ENCODE data around the gene VPS8. TPM values are rescaled to one million over a fixed set of nuclear protein-coding genes. Genes with fewer than 3 reads are reported as not detected.

The VPS8 gene
- total RNA-seq, 1 experiment from 2014 or later: 72.3 TPM

DNA sequence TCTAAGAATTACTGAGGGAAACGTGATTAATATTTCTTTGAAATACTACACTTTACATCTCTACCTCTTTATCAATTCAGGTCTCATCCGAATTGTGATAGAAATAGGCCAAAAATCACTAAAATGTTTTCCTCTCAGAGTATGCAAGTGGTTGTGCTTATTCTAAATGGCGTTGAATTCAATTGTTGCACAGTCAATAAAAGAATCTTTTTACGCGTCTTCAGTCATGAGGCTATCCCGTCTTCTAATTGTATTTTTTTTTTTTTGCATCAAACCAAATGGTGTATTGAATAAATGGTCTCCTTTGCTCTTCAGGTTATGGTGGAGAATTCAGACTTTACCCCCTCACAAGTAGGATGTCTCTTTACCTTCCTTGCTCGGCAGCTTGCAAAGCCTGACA is 112.6 kb downstream of the VPS8 start:
- Histone ChIP-seq H3K36me3 (ENCODE audit: control insufficient read depth, insufficient read depth, low read length) (peaks cover 10% of the 10 kb centered on the region; the same call in 1 of the 2 replicates), H3K27me3 (ENCODE audit: control insufficient read depth, insufficient read depth, low read length) (no peaks in the 10 kb centered on the region), H3K27ac (ENCODE audit: low read length) (no peak overlapping the region), H3K4me1 (ENCODE audit: control insufficient read depth, insufficient read depth, low read length) (no peaks in the 10 kb centered on the region), H3K9me3 (ENCODE audit: control insufficient read depth, insufficient read depth, low read depth, low read length) (no peaks in the 10 kb centered on the region), H3K4me3 (ENCODE audit: low read depth in 2 of 2, low read length in 2 of 2) (no peak overlapping the region)
- in situ Hi-C loops (cut with HindIII; ENCODE audit: low pct_unique_long_range_greater_than_20kb, low sequenced_read_pairs) (no loop called here), intact Hi-C loops (cut with micrococcal nuclease; ENCODE audit: unreplicated experiment) (no loop called here)
- ChIA-PET CTCF (no interaction called here), POLR2A (no interaction called here)
- DNase-seq (ENCODE audit: low read depth, low spot score) (no peak), ATAC-seq (no peak)
- BruUV-seq (replicated peaks): no TSS peak
- no peak for TF ChIP-seq SIN3A (IDR thresholded peaks at IDR 0.05; ENCODE audit: borderline replicate concordance, insufficient read depth, low read depth, low read length)
- no peak for TF ChIP-seq TCF7L2 (IDR thresholded peaks at IDR 0.05; ENCODE audit: low read depth, low read length)
- no peak for TF ChIP-seq REST (IDR thresholded peaks at IDR 0.05; ENCODE audit: insufficient read depth in 1 of 2, low read depth in 2 of 2, low read length in 1 of 2)
- TF ChIP-seq, protein P1, sequence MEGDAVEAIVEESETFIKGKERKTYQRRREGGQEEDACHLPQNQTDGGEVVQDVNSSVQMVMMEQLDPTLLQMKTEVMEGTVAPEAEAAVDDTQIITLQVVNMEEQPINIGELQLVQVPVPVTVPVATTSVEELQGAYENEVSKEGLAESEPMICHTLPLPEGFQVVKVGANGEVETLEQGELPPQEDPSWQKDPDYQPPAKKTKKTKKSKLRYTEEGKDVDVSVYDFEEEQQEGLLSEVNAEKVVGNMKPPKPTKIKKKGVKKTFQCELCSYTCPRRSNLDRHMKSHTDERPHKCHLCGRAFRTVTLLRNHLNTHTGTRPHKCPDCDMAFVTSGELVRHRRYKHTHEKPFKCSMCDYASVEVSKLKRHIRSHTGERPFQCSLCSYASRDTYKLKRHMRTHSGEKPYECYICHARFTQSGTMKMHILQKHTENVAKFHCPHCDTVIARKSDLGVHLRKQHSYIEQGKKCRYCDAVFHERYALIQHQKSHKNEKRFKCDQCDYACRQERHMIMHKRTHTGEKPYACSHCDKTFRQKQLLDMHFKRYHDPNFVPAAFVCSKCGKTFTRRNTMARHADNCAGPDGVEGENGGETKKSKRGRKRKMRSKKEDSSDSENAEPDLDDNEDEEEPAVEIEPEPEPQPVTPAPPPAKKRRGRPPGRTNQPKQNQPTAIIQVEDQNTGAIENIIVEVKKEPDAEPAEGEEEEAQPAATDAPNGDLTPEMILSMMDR (IDR thresholded peaks at IDR 0.05): no peak

- intact Hi-C loops (cut with micrococcal nuclease; ENCODE audit: unreplicated experiment) (no loop called here), in situ Hi-C loops (cut with HindIII; ENCODE audit: low pct_unique_long_range_greater_than_20kb, low sequenced_read_pairs) (no loop called here)
- Histone ChIP-seq H3K4me3 (ENCODE audit: low read depth in 2 of 2, low read length in 2 of 2) (no peak overlapping the region), H3K4me1 (ENCODE audit: control insufficient read depth, insufficient read depth, low read length) (no peaks in the 10 kb centered on the region), H3K9me3 (ENCODE audit: control insufficient read depth, insufficient read depth, low read depth, low read length) (no peaks in the 10 kb centered on the region), H3K36me3 (ENCODE audit: control insufficient read depth, insufficient read depth, low read length) (peaks cover 15% of the 10 kb centered on the region; the same call in 1 of the 2 replicates), H3K27me3 (ENCODE audit: control insufficient read depth, insufficient read depth, low read length) (no peaks in the 10 kb centered on the region), H3K27ac (ENCODE audit: low read length) (no peak overlapping the region)
- CTCF ChIA-PET: no interaction called here
- TF ChIP-seq REST (IDR thresholded peaks at IDR 0.05; ENCODE audit: insufficient read depth in 1 of 2, low read depth in 2 of 2, low read length in 1 of 2) (no peak), POLR2AphosphoS5 (IDR thresholded peaks at IDR 0.05; ENCODE audit: low read depth, low read length) (no peak), TCF7L2 (IDR thresholded peaks at IDR 0.05; ENCODE audit: low read depth, low read length) (no peak), SIN3A (IDR thresholded peaks at IDR 0.05; ENCODE audit: borderline replicate concordance, insufficient read depth, low read depth, low read length) (no peak)
- TF ChIP-seq, protein P1 (IDR thresholded peaks at IDR 0.05): no peak
- no peak for DNase-seq (ENCODE audit: low read depth, low spot score)
- no TSS peak for BruUV-seq (replicated peaks)
- ATAC-seq: no peak
- POLR2A ChIA-PET: no interaction called here
Measured at GRCh38 chr3:184927796-184928315, 115.9 kb downstream of the VPS8 start.

Measured in Panc1 (cell line).